ENCODE results near the gene ENG. TPM values are rescaled to one million over a fixed set of nuclear protein-coding genes. Genes with fewer than 3 reads are reported as not detected.

Gene ENG
- total and polyA plus RNA-seq, 2 of the 8 experiments (the other 6 are each of a cell fraction or from before 2014, with no cell fraction given): 1.8 to 4.4 TPM

- no peak for TF ChIP-seq KDM5A (IDR thresholded peaks at IDR 0.05; ENCODE audit: low read length)
- FAIRE-seq (no peak), DNase-seq (ENCODE audit: low read depth in 1 of 2, low spot score in 2 of 2) (no peak)
Measured at GRCh38 chr9:127870887-127871286, 16.4 kb upstream of the ENG start.

More at GRCh38 chr9:127870887-127871286, 16.4 kb upstream of the ENG start:
- H2AK5ac ChIP-seq (ENCODE audit: low read depth, low read length): no peak overlapping the region
- no peak overlapping the region; the same call in 1 of the 2 replicates for H2BK5ac ChIP-seq (ENCODE audit: low read depth, low read length)
- no peaks in the 10 kb centered on the region for H3K9me3 ChIP-seq (ENCODE audit: insufficient read depth in 2 of 2, low read depth in 1 of 2, low read length in 1 of 2)
- no peak overlapping the region for H2BK20ac ChIP-seq (ENCODE audit: low read length)
- CTCF ChIA-PET (ENCODE audit: partially characterized antibody): interaction anchor here (1.2 to 9.2 kb wide), 25 partner anchors 10 to 136 kb away, joined by 3 to 116 read pairs (median 14); partner anchors contain the start of genes FPGS, ST6GALNAC4 and TOR2A
- H2BK12ac ChIP-seq (ENCODE audit: low read depth, low read length): no peak overlapping the region
- peaks cover 0 to 8% (median 2%) of the 10 kb centered on the region in 4 experiments; a peak in 1 of 7 replicates for H3K4me1 ChIP-seq (replicated peaks in 1 of 4; ENCODE audit: control insufficient read depth in 3 of 4, insufficient read depth in 4 of 4, low read length in 3 of 4)
- H4K91ac ChIP-seq (replicated peaks; ENCODE audit: insufficient read length, low read length): peak overlapping the region; percentile 74
- H4K8ac ChIP-seq (ENCODE audit: extremely low read depth, insufficient read depth, low read length): no peak overlapping the region
- H4K20me1 ChIP-seq (replicated peaks in 1 of 2; ENCODE audit: control insufficient read depth in 1 of 2, insufficient read depth in 2 of 2, low read length in 2 of 2): peaks cover 0 to 4% of the 10 kb centered on the region in 2 experiments
- no peak overlapping the region for H3K27ac ChIP-seq (ENCODE audit: low read depth, low read length)
- no peaks in the 10 kb centered on the region for H3K36me3 ChIP-seq (ENCODE audit: control insufficient read depth in 2 of 4, insufficient read depth in 4 of 4, low read length in 3 of 4)
- H3K56ac ChIP-seq (replicated peaks; ENCODE audit: insufficient read length, low read depth, low read length): no peak overlapping the region
- H2BK15ac ChIP-seq (ENCODE audit: low read length): no peak overlapping the region
- no peak overlapping the region for H3K14ac ChIP-seq (ENCODE audit: insufficient read length)
- H3K23ac ChIP-seq (ENCODE audit: insufficient read length): no peak overlapping the region
- H3K4me2 ChIP-seq (ENCODE audit: insufficient read depth in 1 of 2, low read depth in 2 of 2, low read length in 2 of 2): no peak overlapping the region
- H3K18ac ChIP-seq (ENCODE audit: extremely low read depth, low read length): no peak overlapping the region
- no peaks in the 10 kb centered on the region for H3K79me2 ChIP-seq (ENCODE audit: control insufficient read depth in 1 of 2, insufficient read depth in 2 of 2, low read length in 2 of 2)
- H2AFZ ChIP-seq (ENCODE audit: low read length): no peak overlapping the region
- H3K79me1 ChIP-seq (ENCODE audit: low read depth, low read length): no peaks in the 10 kb centered on the region; the same call in 1 of the 2 replicates
- WGBS, 2 experiments (ENCODE audit: extremely low coverage in 1 of 2, insufficient coverage in 1 of 2, insufficient read length in 1 of 2, insufficient replicate concordance in 2 of 2, low coverage in 1 of 2, low lambda C conversion rate in 2 of 2, missing lambda C conversion rate in 1 of 2): 89% methylated on average over 12 of the region's 12 CpGs; no CpG with 5 or more reads in 1 of the 2 experiments
- POLR2A ChIA-PET (ENCODE audit: partially characterized antibody): interaction anchor here (1.3 kb wide), 1 partner anchor 82 kb away, joined by 4 read pairs; no protein-coding TSS in a partner anchor
- no peak overlapping the region for H3K9ac ChIP-seq (replicated peaks in 1 of 4; ENCODE audit: extremely low read depth in 1 of 4, low read depth in 3 of 4, low read length in 3 of 4)
- no peaks in the 10 kb centered on the region; a peak in 1 of 7 replicates for H3K27me3 ChIP-seq (replicated peaks in 1 of 4; ENCODE audit: control insufficient read depth in 3 of 4, extremely low read depth in 1 of 4, insufficient read depth in 3 of 4, low read length in 3 of 4)
- no peak overlapping the region for H2BK120ac ChIP-seq (replicated peaks; ENCODE audit: low read depth, low read length)
- peaks cover 2% of the 10 kb centered on the region for H3K23me2 ChIP-seq (ENCODE audit: low read depth, low read length)
- no peak overlapping the region for H4K5ac ChIP-seq (ENCODE audit: insufficient read length, low read depth, low read length)
- no peak overlapping the region for H3K4me3 ChIP-seq (ENCODE audit: extremely low read depth in 1 of 4, insufficient read depth in 2 of 4, low read depth in 3 of 4, low read length in 4 of 4)
- H3K4ac ChIP-seq (replicated peaks; ENCODE audit: insufficient read length, low read depth, low read length): no peak overlapping the region
